ENCODE data around the gene EGLN3. TPM values are rescaled to one million over a fixed set of nuclear protein-coding genes. Genes with fewer than 3 reads are reported as not detected.

The EGLN3 gene
- total and polyA plus RNA-seq, 4 donors: 1.3 to 2.3 (median 1.5) TPM

GRCh38 chr14:33906968-33907367, 43.9 kb downstream of the EGLN3 start:
- Histone ChIP-seq H3K9ac (ENCODE audit: low read depth in 1 of 2, low read length in 2 of 2) (no peak overlapping the region), H3K9me3 (ENCODE audit: control insufficient read depth in 4 of 4, low read length in 3 of 4) (no peaks in the 10 kb centered on the region), H3K27me3 (ENCODE audit: control insufficient read depth in 4 of 4, insufficient read depth in 4 of 4, low read length in 3 of 4) (peaks cover 0 to 3% (median 0%) of the 10 kb centered on the region in 4 donors), H3K36me3 (ENCODE audit: control insufficient read depth in 4 of 4, insufficient read depth in 3 of 4, low read depth in 1 of 4, low read length in 3 of 4) (no peaks in the 10 kb centered on the region), H3K4me3 (ENCODE audit: low read depth in 1 of 3, low read length in 3 of 3) (no peak overlapping the region), H3K4me1 (ENCODE audit: control insufficient read depth in 4 of 4, insufficient read depth in 4 of 4, low read length in 3 of 4) (peaks cover 0 to 5% (median 4%) of the 10 kb centered on the region in 4 donors), H3K27ac (ENCODE audit: low read depth in 1 of 2, low read length in 2 of 2) (no peak overlapping the region)
- no peak for TF ChIP-seq EGR1 (IDR thresholded peaks at IDR 0.05; ENCODE audit: low read depth in 2 of 2)
- TF ChIP-seq TAF1 (conservative IDR thresholded peaks at IDR 0.05): no peak
- no peak for TF ChIP-seq FOXA2 (IDR thresholded peaks at IDR 0.05)
- TF ChIP-seq HNF4G (IDR thresholded peaks at IDR 0.05): no peak
- TF ChIP-seq, protein P1, sequence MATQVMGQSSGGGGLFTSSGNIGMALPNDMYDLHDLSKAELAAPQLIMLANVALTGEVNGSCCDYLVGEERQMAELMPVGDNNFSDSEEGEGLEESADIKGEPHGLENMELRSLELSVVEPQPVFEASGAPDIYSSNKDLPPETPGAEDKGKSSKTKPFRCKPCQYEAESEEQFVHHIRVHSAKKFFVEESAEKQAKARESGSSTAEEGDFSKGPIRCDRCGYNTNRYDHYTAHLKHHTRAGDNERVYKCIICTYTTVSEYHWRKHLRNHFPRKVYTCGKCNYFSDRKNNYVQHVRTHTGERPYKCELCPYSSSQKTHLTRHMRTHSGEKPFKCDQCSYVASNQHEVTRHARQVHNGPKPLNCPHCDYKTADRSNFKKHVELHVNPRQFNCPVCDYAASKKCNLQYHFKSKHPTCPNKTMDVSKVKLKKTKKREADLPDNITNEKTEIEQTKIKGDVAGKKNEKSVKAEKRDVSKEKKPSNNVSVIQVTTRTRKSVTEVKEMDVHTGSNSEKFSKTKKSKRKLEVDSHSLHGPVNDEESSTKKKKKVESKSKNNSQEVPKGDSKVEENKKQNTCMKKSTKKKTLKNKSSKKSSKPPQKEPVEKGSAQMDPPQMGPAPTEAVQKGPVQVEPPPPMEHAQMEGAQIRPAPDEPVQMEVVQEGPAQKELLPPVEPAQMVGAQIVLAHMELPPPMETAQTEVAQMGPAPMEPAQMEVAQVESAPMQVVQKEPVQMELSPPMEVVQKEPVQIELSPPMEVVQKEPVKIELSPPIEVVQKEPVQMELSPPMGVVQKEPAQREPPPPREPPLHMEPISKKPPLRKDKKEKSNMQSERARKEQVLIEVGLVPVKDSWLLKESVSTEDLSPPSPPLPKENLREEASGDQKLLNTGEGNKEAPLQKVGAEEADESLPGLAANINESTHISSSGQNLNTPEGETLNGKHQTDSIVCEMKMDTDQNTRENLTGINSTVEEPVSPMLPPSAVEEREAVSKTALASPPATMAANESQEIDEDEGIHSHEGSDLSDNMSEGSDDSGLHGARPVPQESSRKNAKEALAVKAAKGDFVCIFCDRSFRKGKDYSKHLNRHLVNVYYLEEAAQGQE (IDR thresholded peaks at IDR 0.05): no peak
- no peak for TF ChIP-seq NR2F2 (IDR thresholded peaks at IDR 0.05)
- no peak for TF ChIP-seq YY1 (IDR thresholded peaks at IDR 0.05)
- TF ChIP-seq SP1 (IDR thresholded peaks at IDR 0.05): no peak
- no peak for TF ChIP-seq RXRA (IDR thresholded peaks at IDR 0.05)
- no peak for TF ChIP-seq FOXA1 (IDR thresholded peaks at IDR 0.05)
- no peak for TF ChIP-seq GABPA (IDR thresholded peaks at IDR 0.05 in 1 of 2, conservative IDR thresholded peaks at IDR 0.05 in 1 of 2)
- TF ChIP-seq ATF3 (IDR thresholded peaks at IDR 0.05): no peak
- no peak for TF ChIP-seq HNF4A (conservative IDR thresholded peaks at IDR 0.05)
- TF ChIP-seq, protein P2, sequence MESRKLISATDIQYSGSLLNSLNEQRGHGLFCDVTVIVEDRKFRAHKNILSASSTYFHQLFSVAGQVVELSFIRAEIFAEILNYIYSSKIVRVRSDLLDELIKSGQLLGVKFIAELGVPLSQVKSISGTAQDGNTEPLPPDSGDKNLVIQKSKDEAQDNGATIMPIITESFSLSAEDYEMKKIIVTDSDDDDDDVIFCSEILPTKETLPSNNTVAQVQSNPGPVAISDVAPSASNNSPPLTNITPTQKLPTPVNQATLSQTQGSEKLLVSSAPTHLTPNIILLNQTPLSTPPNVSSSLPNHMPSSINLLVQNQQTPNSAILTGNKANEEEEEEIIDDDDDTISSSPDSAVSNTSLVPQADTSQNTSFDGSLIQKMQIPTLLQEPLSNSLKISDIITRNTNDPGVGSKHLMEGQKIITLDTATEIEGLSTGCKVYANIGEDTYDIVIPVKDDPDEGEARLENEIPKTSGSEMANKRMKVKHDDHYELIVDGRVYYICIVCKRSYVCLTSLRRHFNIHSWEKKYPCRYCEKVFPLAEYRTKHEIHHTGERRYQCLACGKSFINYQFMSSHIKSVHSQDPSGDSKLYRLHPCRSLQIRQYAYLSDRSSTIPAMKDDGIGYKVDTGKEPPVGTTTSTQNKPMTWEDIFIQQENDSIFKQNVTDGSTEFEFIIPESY (IDR thresholded peaks at IDR 0.05): no peak
- TF ChIP-seq, protein P3, sequence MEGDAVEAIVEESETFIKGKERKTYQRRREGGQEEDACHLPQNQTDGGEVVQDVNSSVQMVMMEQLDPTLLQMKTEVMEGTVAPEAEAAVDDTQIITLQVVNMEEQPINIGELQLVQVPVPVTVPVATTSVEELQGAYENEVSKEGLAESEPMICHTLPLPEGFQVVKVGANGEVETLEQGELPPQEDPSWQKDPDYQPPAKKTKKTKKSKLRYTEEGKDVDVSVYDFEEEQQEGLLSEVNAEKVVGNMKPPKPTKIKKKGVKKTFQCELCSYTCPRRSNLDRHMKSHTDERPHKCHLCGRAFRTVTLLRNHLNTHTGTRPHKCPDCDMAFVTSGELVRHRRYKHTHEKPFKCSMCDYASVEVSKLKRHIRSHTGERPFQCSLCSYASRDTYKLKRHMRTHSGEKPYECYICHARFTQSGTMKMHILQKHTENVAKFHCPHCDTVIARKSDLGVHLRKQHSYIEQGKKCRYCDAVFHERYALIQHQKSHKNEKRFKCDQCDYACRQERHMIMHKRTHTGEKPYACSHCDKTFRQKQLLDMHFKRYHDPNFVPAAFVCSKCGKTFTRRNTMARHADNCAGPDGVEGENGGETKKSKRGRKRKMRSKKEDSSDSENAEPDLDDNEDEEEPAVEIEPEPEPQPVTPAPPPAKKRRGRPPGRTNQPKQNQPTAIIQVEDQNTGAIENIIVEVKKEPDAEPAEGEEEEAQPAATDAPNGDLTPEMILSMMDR (IDR thresholded peaks at IDR 0.05; ENCODE audit: low read depth, low read length, missing input control): no peak
- TF ChIP-seq, protein P4, sequence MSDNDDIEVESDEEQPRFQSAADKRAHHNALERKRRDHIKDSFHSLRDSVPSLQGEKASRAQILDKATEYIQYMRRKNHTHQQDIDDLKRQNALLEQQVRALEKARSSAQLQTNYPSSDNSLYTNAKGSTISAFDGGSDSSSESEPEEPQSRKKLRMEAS (IDR thresholded peaks at IDR 0.05): no peak
- no peak for TF ChIP-seq RAD21 (IDR thresholded peaks at IDR 0.05)
- no peak for DNase-seq (ENCODE audit: low spot score)
- WGBS: 32% methylated on average over 2 of the region's 2 CpGs

Data from liver (tissue), 9 donors.